Measurements from ENCODE around the gene MTX1. TPM values are rescaled to one million over a fixed set of nuclear protein-coding genes. Genes with fewer than 3 reads are reported as not detected.

The MTX1 gene
- total and polyA plus RNA-seq, 9 of the 15 experiments (the other 6 are each of a cell fraction or from before 2014, with no cell fraction given) = 29.1 to 98.4 (median 66.9) TPM

DNA sequence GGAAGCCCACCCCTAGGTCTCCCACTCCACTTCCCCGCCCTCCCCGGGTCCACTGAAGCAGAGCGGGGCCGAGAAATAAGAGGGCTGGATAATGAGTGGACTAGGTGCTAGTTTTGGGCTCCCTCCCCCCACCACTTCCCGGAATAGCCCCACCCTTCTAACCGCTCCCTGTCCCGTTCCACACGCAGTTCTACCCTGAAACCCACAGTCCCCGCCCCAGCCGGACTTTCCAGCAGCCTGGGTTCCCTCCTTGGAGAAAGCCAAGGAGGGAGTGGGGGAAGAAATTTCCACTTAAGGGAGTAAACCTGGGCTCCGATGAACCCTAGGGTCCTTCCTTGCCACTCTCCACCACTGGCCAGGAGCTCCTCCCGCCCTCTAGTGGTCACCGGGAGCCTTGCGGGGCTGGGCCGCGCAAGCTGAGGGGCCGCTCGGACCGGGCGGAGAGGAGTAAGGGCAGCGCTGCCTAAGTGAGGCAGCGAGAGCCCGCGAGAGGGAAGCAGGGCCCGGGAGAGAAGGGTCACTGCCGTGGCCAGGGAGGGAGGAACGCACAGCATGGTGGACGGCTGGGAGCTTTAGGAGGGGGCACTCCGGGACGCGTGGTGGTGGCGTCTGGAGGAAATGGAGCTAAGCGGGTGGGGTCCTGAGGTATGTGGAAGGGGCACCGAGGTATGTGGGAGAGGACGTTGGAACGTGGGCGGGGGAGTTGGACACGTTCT, 15.1 kb upstream of the MTX1 start (continued):
- TF ChIP-seq, protein P1, sequence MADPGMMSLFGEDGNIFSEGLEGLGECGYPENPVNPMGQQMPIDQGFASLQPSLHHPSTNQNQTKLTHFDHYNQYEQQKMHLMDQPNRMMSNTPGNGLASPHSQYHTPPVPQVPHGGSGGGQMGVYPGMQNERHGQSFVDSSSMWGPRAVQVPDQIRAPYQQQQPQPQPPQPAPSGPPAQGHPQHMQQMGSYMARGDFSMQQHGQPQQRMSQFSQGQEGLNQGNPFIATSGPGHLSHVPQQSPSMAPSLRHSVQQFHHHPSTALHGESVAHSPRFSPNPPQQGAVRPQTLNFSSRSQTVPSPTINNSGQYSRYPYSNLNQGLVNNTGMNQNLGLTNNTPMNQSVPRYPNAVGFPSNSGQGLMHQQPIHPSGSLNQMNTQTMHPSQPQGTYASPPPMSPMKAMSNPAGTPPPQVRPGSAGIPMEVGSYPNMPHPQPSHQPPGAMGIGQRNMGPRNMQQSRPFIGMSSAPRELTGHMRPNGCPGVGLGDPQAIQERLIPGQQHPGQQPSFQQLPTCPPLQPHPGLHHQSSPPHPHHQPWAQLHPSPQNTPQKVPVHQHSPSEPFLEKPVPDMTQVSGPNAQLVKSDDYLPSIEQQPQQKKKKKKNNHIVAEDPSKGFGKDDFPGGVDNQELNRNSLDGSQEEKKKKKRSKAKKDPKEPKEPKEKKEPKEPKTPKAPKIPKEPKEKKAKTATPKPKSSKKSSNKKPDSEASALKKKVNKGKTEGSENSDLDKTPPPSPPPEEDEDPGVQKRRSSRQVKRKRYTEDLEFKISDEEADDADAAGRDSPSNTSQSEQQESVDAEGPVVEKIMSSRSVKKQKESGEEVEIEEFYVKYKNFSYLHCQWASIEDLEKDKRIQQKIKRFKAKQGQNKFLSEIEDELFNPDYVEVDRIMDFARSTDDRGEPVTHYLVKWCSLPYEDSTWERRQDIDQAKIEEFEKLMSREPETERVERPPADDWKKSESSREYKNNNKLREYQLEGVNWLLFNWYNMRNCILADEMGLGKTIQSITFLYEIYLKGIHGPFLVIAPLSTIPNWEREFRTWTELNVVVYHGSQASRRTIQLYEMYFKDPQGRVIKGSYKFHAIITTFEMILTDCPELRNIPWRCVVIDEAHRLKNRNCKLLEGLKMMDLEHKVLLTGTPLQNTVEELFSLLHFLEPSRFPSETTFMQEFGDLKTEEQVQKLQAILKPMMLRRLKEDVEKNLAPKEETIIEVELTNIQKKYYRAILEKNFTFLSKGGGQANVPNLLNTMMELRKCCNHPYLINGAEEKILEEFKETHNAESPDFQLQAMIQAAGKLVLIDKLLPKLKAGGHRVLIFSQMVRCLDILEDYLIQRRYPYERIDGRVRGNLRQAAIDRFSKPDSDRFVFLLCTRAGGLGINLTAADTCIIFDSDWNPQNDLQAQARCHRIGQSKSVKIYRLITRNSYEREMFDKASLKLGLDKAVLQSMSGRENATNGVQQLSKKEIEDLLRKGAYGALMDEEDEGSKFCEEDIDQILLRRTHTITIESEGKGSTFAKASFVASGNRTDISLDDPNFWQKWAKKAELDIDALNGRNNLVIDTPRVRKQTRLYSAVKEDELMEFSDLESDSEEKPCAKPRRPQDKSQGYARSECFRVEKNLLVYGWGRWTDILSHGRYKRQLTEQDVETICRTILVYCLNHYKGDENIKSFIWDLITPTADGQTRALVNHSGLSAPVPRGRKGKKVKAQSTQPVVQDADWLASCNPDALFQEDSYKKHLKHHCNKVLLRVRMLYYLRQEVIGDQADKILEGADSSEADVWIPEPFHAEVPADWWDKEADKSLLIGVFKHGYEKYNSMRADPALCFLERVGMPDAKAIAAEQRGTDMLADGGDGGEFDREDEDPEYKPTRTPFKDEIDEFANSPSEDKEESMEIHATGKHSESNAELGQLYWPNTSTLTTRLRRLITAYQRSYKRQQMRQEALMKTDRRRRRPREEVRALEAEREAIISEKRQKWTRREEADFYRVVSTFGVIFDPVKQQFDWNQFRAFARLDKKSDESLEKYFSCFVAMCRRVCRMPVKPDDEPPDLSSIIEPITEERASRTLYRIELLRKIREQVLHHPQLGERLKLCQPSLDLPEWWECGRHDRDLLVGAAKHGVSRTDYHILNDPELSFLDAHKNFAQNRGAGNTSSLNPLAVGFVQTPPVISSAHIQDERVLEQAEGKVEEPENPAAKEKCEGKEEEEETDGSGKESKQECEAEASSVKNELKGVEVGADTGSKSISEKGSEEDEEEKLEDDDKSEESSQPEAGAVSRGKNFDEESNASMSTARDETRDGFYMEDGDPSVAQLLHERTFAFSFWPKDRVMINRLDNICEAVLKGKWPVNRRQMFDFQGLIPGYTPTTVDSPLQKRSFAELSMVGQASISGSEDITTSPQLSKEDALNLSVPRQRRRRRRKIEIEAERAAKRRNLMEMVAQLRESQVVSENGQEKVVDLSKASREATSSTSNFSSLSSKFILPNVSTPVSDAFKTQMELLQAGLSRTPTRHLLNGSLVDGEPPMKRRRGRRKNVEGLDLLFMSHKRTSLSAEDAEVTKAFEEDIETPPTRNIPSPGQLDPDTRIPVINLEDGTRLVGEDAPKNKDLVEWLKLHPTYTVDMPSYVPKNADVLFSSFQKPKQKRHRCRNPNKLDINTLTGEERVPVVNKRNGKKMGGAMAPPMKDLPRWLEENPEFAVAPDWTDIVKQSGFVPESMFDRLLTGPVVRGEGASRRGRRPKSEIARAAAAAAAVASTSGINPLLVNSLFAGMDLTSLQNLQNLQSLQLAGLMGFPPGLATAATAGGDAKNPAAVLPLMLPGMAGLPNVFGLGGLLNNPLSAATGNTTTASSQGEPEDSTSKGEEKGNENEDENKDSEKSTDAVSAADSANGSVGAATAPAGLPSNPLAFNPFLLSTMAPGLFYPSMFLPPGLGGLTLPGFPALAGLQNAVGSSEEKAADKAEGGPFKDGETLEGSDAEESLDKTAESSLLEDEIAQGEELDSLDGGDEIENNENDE (IDR thresholded peaks at IDR 0.05; ENCODE audit: low read depth, low read length) = no peak
- TF ChIP-seq PRDM10 (IDR thresholded peaks at IDR 0.05; ENCODE audit: partially characterized antibody) (peak; percentile 47), ZC3H8 (IDR thresholded peaks at IDR 0.05) (no peak), CBX3 (IDR thresholded peaks at IDR 0.05; ENCODE audit: borderline replicate concordance in 1 of 2, low read length in 2 of 2) (no peak), L3MBTL2 (IDR thresholded peaks at IDR 0.05) (no peak), ZBED1 (IDR thresholded peaks at IDR 0.05) (no peak), FOXP1 (CRISPR knock-in tag; IDR thresholded peaks at IDR 0.05) (0 out of 2 replicates have a peak, but pooled peaks have one; percentile 42), HMG20B (CRISPR knock-in tag; IDR thresholded peaks at IDR 0.05) (no peak), CHD2 (IDR thresholded peaks at IDR 0.05; ENCODE audit: low read depth, low read length) (peak; percentile 54; the same call in 1 of the 2 replicates), ZNF785 (CRISPR knock-in tag; IDR thresholded peaks at IDR 0.05) (no peak), PRMT5 (CRISPR knock-in tag; IDR thresholded peaks at IDR 0.05) (no peak), EP300 (IDR thresholded peaks at IDR 0.05; ENCODE audit: low read length) (no peak; the same call in 1 of the 2 replicates), STAT5A (IDR thresholded peaks at IDR 0.05; ENCODE audit: borderline replicate concordance, low read length) (peak; percentile 75), ZNF239 (CRISPR knock-in tag; IDR thresholded peaks at IDR 0.05) (no peak), BHLHE40 (IDR thresholded peaks at IDR 0.05; ENCODE audit: low read length) (no peak)

All from K562 (cell line).